H1 (cell line): ENCODE data around the gene PPM1G. TPM values are rescaled to one million over a fixed set of nuclear protein-coding genes. Genes with fewer than 3 reads are reported as not detected.
A peak's percentile ranks its signal among the peaks of the same experiment; 100 is the strongest.

ENCODE experiments used
- BCL11A ChIP-seq, 2 experiments: IDR thresholded peaks; one replicate each; pipeline ENCODE4 v1.6.1; 2011; ENCODE audit warnings: low read depth in 2 of 2, low read length in 2 of 2, mild to moderate bottlenecking in 2 of 2
- CHD1 ChIP-seq: IDR thresholded peaks from 2 replicates; pipeline ENCODE4 v1.6.1; 2012; ENCODE audit warnings: low read depth, low read length, improper control_type of control experiment
- CREB1 ChIP-seq: IDR thresholded peaks from 2 replicates; pipeline ENCODE4 v1.6.1; 2012; ENCODE audit warnings: inconsistent platforms
- CTBP2 ChIP-seq: IDR thresholded peaks from 2 replicates; pipeline ENCODE4 v1.7.0; 2011; ENCODE audit warnings: borderline replicate concordance, mild to moderate bottlenecking, moderate library complexity, mixed read lengths, low read length; ENCODE audit not compliant: insufficient read depth, insufficient read length
- HDAC6 ChIP-seq: IDR thresholded peaks from one replicate; pipeline ENCODE4 v1.7.1; 2012; ENCODE audit warnings: low read depth, mild to moderate bottlenecking, inconsistent platforms, low read length, moderate library complexity
- JUND ChIP-seq: IDR thresholded peaks from 2 replicates; pipeline ENCODE4 v1.6.1; 2011; ENCODE audit warnings: mild to moderate bottlenecking, improper control_type of control experiment, low read length
- KDM4A ChIP-seq: IDR thresholded peaks from one replicate; pipeline ENCODE4 v1.7.1; 2012; ENCODE audit warnings: low read depth, mild to moderate bottlenecking, moderate library complexity, low read length, inconsistent platforms; ENCODE audit not compliant: severe bottlenecking
- PHF8 ChIP-seq: fragments of 200-600 bp; sonication (generic); conservative IDR thresholded peaks from 2 replicates; pipeline ENCODE4 v1.7.1; 2012; ENCODE audit warnings: low read depth, mild to moderate bottlenecking, inconsistent platforms, low read length, moderate library complexity
- POLR2A ChIP-seq, 2 experiments: IDR thresholded peaks; 1 replicate in 1 of 2; 2 replicates in 1 of 2; pipeline ENCODE4 v1.6.1; 2011; ENCODE audit warnings: low read depth in 2 of 2, low read length in 2 of 2, mild to moderate bottlenecking in 2 of 2; ENCODE audit errors: control extremely low read depth in 1 of 2
- RNF2 ChIP-seq: fragments of 200-900, 300-1000 bp; sonication (generic); IDR thresholded peaks from 2 replicates; pipeline ENCODE4 v1.7.1; 2016; ENCODE audit warnings: borderline replicate concordance, low read depth, mild to moderate bottlenecking, antibody characterized with exemption, low read length; ENCODE audit not compliant: poor library complexity, severe bottlenecking; ENCODE audit errors: missing control alignments
- SIN3A ChIP-seq, 2 experiments: IDR thresholded peaks in 1 of 2; conservative IDR thresholded peaks in 1 of 2; 2 replicates each; pipeline ENCODE4 v1.6.1; 2011 to 2012; ENCODE audit warnings: low read length in 2 of 2, improper control_type of control experiment in 1 of 2, low read depth in 1 of 2, mild to moderate bottlenecking in 1 of 2
- SIRT6 ChIP-seq: IDR thresholded peaks from one replicate; pipeline ENCODE4 v1.7.1; 2012; ENCODE audit warnings: low read length, inconsistent platforms
- SP1 ChIP-seq: IDR thresholded peaks from 2 replicates; pipeline ENCODE4 v1.6.1; 2011; ENCODE audit warnings: low read depth, low read length
- SP2 ChIP-seq: IDR thresholded peaks from 2 replicates; pipeline ENCODE4 v1.6.1; 2012; ENCODE audit warnings: mild to moderate bottlenecking, low read length, inconsistent platforms
- SP4 ChIP-seq: IDR thresholded peaks from 2 replicates; pipeline ENCODE4 v1.6.1; 2012; ENCODE audit warnings: low read length, inconsistent platforms
- TAF1 ChIP-seq: IDR thresholded peaks from 2 replicates; pipeline ENCODE4 v1.6.1; 2011; ENCODE audit warnings: mild to moderate bottlenecking, low read depth, low read length
- TBP ChIP-seq: IDR thresholded peaks from 2 replicates; pipeline ENCODE4 v1.6.1; 2011; ENCODE audit warnings: low read depth, low read length, improper control_type of control experiment
- TCF12 ChIP-seq: IDR thresholded peaks from 2 replicates; pipeline ENCODE4 v1.6.1; 2011; ENCODE audit warnings: low read depth, mild to moderate bottlenecking, low read length
- polyA plus RNA-seq, 7 experiments: library from polyadenylated mRNA; depleted of rRNA in 3 of 7; stranded (reverse) in 5 of 7; unstranded in 2 of 7; fragments of >200 nt in 5 of 7; fragments of 200-250 nt in 2 of 7; gene quantifications; 1 replicate in 5 of 7; 2 replicates in 1 of 7; 4 replicates in 1 of 7; pipeline versions ENCODE4 v1.2.1 to v1.2.3, GENCODE V29; 2011 to 2013; ENCODE audit warnings: missing spikeins in 2 of 7, mixed read lengths in 2 of 7
- total RNA-seq: library from RNA; stranded (reverse); fragmentation: NEBNext Ultra II Directional; extraction: Animal tissue kit (Norgen Biotek cat#: 25700); gene quantifications from 2 replicates; pipeline ENCODE4 v1.2.1, GENCODE V29; 2021
- TF ChIP-seq, protein P1 (sequence below): IDR thresholded peaks from 2 replicates; pipeline ENCODE4 v1.6.1; 2012; ENCODE audit warnings: low read length, inconsistent platforms
- TF ChIP-seq, protein P2 (sequence below): IDR thresholded peaks from 2 replicates; pipeline ENCODE4 v1.6.1; 2011; ENCODE audit warnings: low read depth, mild to moderate bottlenecking, low read length; ENCODE audit not compliant: insufficient read depth
- TF ChIP-seq, protein P3 (sequence below): IDR thresholded peaks from 2 replicates; pipeline ENCODE4 v1.6.1; 2012; ENCODE audit warnings: inconsistent platforms

The PPM1G gene
- total and polyA plus RNA-seq, 2 of the 8 experiments (the other 6 are each of a cell fraction or from before 2014, with no cell fraction given), result 73.3 to 203 TPM

DNA sequence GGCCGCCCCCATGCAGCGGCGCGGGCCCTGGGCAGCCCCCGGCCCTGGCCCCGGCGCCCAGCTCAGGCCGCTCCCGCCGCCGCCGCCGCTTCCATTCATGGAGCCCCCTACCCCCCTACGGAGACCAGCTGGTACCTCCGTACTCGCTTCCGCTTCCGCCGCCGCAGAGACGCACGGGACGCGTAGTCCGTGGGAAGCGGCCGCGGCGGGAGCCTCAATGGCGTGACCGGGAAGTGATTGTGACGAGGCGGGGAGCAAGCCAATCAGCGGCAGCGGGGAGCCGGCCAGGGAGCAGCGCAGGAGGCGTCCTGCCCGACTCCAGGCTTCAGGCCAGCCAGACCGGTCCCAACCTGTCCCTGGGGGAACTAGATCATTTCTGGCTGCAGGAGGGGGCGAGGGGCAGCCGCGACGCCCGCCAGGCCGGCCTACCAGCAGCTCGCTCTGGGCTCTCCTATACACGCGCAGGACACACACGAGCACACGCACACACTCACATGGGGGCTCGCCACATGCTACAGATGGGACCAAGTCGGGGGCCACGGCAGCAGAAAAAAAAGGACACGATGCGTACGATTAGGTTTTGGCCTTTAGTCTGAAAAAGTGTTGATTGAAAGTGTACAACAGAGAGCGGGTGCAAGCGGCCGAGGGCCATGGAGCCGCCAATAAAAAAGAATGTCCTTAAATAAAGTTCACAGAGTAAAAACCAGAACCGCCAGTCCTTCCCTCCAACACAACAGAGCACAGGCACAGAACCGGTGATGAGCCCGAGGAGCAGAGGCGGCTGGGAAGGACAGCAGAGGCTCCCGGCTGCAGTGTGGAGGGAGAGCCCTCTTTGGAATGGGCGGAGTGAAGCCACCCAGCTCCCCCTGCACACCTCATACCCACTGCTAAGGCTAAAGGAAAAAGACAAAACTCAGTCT lies 28.5 kb downstream of the PPM1G start, which contains the start of gene ZNF513 (continued):
- peak; percentile 48 for TF ChIP-seq PHF8
- TF ChIP-seq JUND, result peak; percentile 65
- TF ChIP-seq SIN3A (conservative IDR thresholded peaks at IDR 0.05 in 1 of 2, IDR thresholded peaks at IDR 0.05 in 1 of 2; ENCODE audit: low read depth in 1 of 2, low read length in 2 of 2), result no peak; a peak in 1 of 4 replicates
- TF ChIP-seq TBP, result peak; percentile 75
- TF ChIP-seq BCL11A (IDR thresholded peaks at IDR 0.05; ENCODE audit: low read depth in 2 of 2, low read length in 2 of 2), result no peak
- TF ChIP-seq KDM4A, result no peak
- TF ChIP-seq TCF12, result no peak
- peak; percentile 90 for TF ChIP-seq CREB1
- no peak for TF ChIP-seq SP4
- TF ChIP-seq CTBP2, result no peak
- peak; percentile 62; the same call in 1 of the 2 replicates for TF ChIP-seq SP1
- no peak for TF ChIP-seq RNF2
- TF ChIP-seq SIRT6, result no peak
- no peak for TF ChIP-seq HDAC6
- no peak for TF ChIP-seq SP2
- TF ChIP-seq POLR2A (IDR thresholded peaks at IDR 0.05; ENCODE audit: control extremely low read depth in 1 of 2, low read depth in 2 of 2, low read length in 2 of 2), result peak in 1 of 2 experiments; percentile 84; a peak in 2 of 3 replicates
- TF ChIP-seq, protein P1, sequence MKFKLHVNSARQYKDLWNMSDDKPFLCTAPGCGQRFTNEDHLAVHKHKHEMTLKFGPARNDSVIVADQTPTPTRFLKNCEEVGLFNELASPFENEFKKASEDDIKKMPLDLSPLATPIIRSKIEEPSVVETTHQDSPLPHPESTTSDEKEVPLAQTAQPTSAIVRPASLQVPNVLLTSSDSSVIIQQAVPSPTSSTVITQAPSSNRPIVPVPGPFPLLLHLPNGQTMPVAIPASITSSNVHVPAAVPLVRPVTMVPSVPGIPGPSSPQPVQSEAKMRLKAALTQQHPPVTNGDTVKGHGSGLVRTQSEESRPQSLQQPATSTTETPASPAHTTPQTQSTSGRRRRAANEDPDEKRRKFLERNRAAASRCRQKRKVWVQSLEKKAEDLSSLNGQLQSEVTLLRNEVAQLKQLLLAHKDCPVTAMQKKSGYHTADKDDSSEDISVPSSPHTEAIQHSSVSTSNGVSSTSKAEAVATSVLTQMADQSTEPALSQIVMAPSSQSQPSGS, result no peak
- peak; percentile 66; the same call in 1 of the 2 replicates for TF ChIP-seq CHD1
- TF ChIP-seq, protein P2, sequence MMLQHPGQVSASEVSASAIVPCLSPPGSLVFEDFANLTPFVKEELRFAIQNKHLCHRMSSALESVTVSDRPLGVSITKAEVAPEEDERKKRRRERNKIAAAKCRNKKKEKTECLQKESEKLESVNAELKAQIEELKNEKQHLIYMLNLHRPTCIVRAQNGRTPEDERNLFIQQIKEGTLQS, result no peak
- TF ChIP-seq, protein P3, sequence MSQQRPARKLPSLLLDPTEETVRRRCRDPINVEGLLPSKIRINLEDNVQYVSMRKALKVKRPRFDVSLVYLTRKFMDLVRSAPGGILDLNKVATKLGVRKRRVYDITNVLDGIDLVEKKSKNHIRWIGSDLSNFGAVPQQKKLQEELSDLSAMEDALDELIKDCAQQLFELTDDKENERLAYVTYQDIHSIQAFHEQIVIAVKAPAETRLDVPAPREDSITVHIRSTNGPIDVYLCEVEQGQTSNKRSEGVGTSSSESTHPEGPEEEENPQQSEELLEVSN, result peak; percentile 41; the same call in 1 of the 2 replicates
- peak; percentile 83 for TF ChIP-seq TAF1
